GM19240 (cell line): ENCODE measurements around the gene LRRC61.

Source experiments
- DNase-seq: peaks from one replicate; pipeline ENCODE4 v3.0.0; 2011; ENCODE audit warnings: low spot score; ENCODE audit not compliant: insufficient read length

LRRC61 gene

GRCh38 chr7:150330211-150330885 lies 7.2 kb downstream of the LRRC61 start:
- DNase-seq: no peak

- no peak for DNase-seq
Measured at GRCh38 chr7:150332852-150333635, 9.9 kb downstream of the LRRC61 start.

- no peak for DNase-seq
Measured at GRCh38 chr7:150333659-150334058, 10.5 kb downstream of the LRRC61 start.

- DNase-seq: no peak
Measured at GRCh38 chr7:150334108-150334507, 11.0 kb downstream of the LRRC61 start.

- DNase-seq: no peak
Measured at GRCh38 chr7:150335108-150335773, 12.1 kb downstream of the LRRC61 start.

GRCh38 chr7:150335774-150336112 lies 12.6 kb downstream of the LRRC61 start:
- no peak for DNase-seq

GRCh38 chr7:150336746-150337145 lies 13.6 kb downstream of the LRRC61 start:
- DNase-seq: no peak

GRCh38 chr7:150337179-150337578 lies 14.0 kb downstream of the LRRC61 start:
- no peak for DNase-seq

GRCh38 chr7:150337659-150338081 lies 14.5 kb downstream of the LRRC61 start:
- DNase-seq: no peak

- DNase-seq: no peak
Measured at GRCh38 chr7:150338166-150338829, 15.1 kb downstream of the LRRC61 start.

- DNase-seq: no peak
Measured at GRCh38 chr7:150339409-150339809, 16.3 kb downstream of the LRRC61 start.

- DNase-seq: no peak
Measured at GRCh38 chr7:150340024-150340749, 17.0 kb downstream of the LRRC61 start.

GRCh38 chr7:150340875-150341262 lies 17.7 kb downstream of the LRRC61 start:
- no peak for DNase-seq

GRCh38 chr7:150341263-150342120 lies 18.3 kb downstream of the LRRC61 start, which contains the start of gene RARRES2:
Gene RARRES2 (minus strand): TSS chr7:150341629. CDS start chr7:150340609, 1,020 bp downstream.
- no peak for DNase-seq

GRCh38 chr7:150342121-150342408 lies 18.9 kb downstream of the LRRC61 start:
- DNase-seq: no peak

- DNase-seq: no peak
Measured at GRCh38 chr7:150343225-150343624, 20.1 kb downstream of the LRRC61 start.

- DNase-seq: no peak
Measured at GRCh38 chr7:150344299-150344698, 21.1 kb downstream of the LRRC61 start.

- DNase-seq: no peak
Measured at GRCh38 chr7:150345012-150345411, 21.9 kb downstream of the LRRC61 start.

GRCh38 chr7:150346922-150347321 lies 23.8 kb downstream of the LRRC61 start:
- no peak for DNase-seq

GRCh38 chr7:150351587-150352194 lies 28.5 kb downstream of the LRRC61 start:
- DNase-seq: no peak
